C4-2B (cell line): Measurements from ENCODE around the gene SEMA5A.

ENCODE experiments used
- CTCF ChIP-seq: fragments of 450-650 bp; conservative IDR thresholded peaks from 2 replicates; pipeline ENCODE4 v1.5.1; 2017; ENCODE audit warnings: mild to moderate bottlenecking
- ZFX ChIP-seq: fragments of 450-650 bp; IDR thresholded peaks from 2 replicates; pipeline ENCODE4 v1.6.1; 2017

GRCh38 chr5:9157020-9157419 is 388.9 kb downstream of the SEMA5A start:
- TF ChIP-seq CTCF (no peak), ZFX (no peak)
